Activated CD4-positive, CD25-positive, alpha-beta regulatory T cell treated with anti-CD3 and anti-CD28 coated beads, Interleukin-2, amount 50 U/mL, for 72 hours (primary cell): ENCODE data around the gene ASPHD1.
"Not testable (repeated sequence)": the region's sequence is repeated elsewhere in the genome, so short reads cannot be mapped to it uniquely, and the experiment has no call there.

Experiments
- DNase-seq: peaks from one replicate; pipeline ENCODE4 v3.0.0; 2021

Gene ASPHD1, protein sequence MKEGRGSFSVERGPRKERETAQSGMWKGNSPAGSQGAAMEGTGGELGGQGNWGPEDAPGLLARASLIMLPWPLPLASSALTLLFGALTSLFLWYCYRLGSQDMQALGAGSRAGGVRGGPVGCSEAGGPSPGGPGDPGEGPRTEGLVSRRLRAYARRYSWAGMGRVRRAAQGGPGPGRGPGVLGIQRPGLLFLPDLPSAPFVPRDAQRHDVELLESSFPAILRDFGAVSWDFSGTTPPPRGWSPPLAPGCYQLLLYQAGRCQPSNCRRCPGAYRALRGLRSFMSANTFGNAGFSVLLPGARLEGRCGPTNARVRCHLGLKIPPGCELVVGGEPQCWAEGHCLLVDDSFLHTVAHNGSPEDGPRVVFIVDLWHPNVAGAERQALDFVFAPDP

GRCh38 chr16:29900102-29900887, at the start of gene ASPHD1:
Gene ASPHD1, plus strand, starts transcription at chr16:29900488. Its CDS starts 484 bp downstream, at chr16:29900972.
- DNase-seq: peak; percentile 54

DNA sequence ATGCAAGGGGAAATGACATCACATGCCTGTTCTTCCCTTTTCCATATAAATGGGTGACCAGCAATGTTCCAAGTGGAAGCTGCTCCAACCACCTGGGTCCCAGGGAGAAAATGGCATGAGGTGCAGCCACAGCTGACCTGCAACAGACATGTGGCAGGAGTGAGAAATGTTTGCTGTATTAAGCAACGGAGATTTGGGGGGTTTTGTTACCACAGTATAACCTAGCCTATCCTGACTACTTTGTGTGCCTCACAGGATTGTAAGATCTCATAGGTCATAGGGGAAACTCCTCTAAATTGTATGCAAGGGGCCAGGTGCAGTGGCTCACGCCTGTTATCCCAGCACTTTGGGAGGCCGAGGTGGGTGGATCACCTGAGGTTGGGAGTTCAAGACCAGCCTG, 49.3 kb upstream of the ASPHD1 start:
- DNase-seq: no peak

DNA sequence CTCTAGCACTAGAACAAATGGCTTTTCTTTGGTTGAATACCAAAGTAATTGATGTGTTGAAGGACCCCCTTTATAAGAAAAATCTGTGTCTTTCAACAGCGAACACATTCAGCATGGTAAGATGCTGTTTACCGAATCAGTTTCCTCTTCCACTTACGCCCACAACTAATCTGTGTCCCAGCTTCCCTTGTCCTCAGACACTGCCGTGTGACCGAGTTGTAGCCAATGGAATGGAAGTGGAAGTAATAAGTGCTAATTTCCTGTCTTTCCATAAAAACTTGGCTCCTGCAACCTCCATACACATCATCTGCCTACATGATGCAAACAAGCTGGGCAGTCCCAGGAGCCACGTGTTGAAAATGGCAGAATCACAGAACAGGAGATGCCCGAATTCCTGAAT, 47.6 kb upstream of the ASPHD1 start:
- no peak for DNase-seq

DNA sequence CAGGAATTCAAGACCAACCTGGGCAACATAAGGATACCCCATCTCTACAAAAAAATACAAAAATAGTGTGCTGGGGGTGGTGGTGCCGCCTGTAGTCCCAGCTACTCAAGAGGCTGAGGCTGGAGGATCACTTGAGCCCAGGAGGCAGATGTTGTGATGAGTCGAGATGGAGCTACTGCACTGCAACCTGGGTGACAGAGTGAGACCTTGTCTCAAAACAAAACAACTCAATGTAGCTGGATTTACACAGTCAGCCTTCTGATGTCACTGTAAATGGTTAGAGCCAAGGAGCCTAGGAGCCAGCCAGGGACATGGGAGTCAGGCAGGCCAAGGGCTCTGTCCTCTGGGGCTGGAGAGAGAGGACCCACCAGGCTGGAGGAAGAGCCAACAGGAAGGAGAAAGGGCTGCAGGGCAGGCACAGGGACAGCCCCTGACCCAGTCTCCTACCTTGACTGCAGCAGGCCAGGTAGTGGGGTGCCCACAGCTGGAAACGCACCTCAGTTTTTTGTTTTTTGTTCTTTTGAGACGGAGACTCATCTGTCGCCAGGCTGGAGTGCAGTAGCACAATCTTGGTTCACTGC, 45.7 kb upstream of the ASPHD1 start:
- DNase-seq: no peak

- DNase-seq: no peak
These were observed 43.0 kb upstream of the ASPHD1 start for GRCh38 chr16:29857133-29857760.

GRCh38 chr16:29858149-29858849, 42.0 kb upstream of the ASPHD1 start:
- DNase-seq: no peak

DNA sequence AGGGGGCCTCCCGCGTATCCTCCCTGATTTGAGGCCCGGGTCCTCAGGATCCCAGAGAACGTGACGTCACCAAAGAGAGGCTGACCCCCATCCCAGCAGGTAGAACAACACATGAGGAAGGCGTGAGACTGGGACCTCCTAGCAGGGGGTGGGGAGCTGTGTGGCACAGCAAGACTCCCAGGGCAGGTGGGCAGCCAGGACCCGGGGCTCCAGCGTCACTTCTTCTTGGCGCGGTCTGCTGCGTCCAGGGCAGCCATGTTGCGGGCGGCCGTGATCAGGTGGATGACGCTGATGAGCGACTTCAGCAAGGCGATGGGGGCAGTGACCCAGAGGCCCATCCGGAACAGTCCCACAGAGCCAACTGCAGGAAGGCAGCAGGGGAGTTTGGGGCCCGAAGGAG, 41.3 kb upstream of the ASPHD1 start:
- DNase-seq: no peak

DNA sequence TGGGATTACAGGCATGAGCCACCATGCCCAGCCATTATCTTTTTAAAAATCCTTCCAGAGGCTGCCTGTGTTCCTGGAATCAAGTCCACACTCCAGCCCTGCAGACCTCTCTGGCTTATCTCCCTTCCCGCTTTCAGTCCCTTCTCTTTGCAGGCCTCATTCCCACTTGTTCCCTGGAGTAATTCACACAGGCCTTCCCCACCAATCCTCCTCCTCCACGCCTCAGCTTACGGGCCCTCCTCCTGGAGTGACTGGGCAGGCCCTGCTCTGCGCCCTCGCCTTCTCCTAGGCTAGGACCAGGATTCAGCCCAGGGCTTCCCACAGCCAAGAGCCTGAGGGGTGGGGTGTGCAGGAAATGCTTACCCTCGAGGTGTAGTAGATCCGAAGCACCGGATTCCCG, 40.1 kb upstream of the ASPHD1 start:
- no peak for DNase-seq

GRCh38 chr16:29862383-29862883, 37.9 kb upstream of the ASPHD1 start:
- no peak for DNase-seq

GRCh38 chr16:29862884-29863668, 37.2 kb upstream of the ASPHD1 start, which contains the start of gene CDIPT:
Gene CDIPT, minus strand, starts transcription at chr16:29863226. Its CDS starts 369 bp downstream, at chr16:29862857.
- peak; percentile 80 for DNase-seq

DNA sequence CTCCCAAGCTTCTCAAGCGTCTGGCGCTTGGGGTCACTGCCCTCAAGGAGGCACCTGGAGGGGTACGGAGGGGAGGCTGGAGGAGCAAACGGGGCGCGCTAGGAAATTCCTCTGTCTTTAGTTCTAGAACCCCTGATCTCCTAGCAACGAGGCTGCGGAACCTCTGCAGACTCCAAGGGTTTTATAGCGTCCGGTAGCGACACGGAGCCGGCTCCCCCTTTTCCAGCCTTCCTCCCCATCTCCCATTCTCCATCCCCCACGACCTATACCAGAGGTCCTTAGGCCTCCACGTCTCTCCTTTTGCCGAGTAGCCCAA, 36.7 kb upstream of the ASPHD1 start:
- no peak for DNase-seq

GRCh38 chr16:29864205-29864604, 36.1 kb upstream of the ASPHD1 start:
- no peak for DNase-seq

GRCh38 chr16:29868396-29869009, 31.8 kb upstream of the ASPHD1 start:
- DNase-seq: no peak

DNA sequence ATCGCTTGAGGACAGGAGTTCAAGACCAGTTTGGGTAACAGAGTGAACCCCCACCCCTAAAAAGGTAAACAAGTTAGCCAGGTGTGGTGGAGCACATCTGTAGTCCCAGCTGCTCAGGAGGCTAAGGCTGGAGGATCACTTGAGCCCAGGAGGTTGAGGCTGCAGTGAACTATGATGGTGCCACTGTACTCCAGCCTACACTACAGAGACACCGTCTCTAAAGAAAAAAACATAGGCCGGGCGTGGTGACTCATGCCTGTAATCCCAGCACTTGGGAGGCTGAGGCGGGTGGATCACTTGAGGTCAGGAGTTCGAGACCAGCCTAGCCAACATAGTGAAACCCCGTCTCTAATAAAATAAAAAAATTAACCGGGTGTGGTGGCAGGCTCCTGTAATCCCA, 31.2 kb upstream of the ASPHD1 start:
- DNase-seq: not testable (repeated sequence)

- DNase-seq: no peak
These were observed 28.3 kb upstream of the ASPHD1 start for GRCh38 chr16:29871822-29872546.

GRCh38 chr16:29873319-29873718, 27.0 kb upstream of the ASPHD1 start:
- DNase-seq: no peak

DNA sequence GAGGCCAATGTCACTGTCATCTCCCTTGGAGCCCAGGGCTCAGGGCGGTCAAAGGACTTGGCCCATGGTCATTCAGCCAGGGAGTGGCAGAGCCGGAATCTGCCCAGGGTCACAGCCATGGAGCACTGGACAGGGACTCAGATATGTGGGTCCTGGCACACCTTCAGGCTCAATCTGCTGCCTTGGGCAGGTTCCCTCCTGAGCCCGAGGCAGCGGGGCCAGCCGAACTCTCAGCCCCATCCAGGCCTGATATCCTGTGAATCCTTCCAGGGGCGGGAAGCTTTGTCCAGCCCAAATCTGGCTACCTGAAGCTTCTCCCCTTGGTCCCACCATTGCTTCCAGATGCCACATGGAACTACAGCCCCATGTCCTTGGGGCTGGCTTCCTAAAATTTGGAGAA, 25.1 kb upstream of the ASPHD1 start:
- no peak for DNase-seq

GRCh38 chr16:29876217-29876593, 24.1 kb upstream of the ASPHD1 start:
- DNase-seq: no peak

DNA sequence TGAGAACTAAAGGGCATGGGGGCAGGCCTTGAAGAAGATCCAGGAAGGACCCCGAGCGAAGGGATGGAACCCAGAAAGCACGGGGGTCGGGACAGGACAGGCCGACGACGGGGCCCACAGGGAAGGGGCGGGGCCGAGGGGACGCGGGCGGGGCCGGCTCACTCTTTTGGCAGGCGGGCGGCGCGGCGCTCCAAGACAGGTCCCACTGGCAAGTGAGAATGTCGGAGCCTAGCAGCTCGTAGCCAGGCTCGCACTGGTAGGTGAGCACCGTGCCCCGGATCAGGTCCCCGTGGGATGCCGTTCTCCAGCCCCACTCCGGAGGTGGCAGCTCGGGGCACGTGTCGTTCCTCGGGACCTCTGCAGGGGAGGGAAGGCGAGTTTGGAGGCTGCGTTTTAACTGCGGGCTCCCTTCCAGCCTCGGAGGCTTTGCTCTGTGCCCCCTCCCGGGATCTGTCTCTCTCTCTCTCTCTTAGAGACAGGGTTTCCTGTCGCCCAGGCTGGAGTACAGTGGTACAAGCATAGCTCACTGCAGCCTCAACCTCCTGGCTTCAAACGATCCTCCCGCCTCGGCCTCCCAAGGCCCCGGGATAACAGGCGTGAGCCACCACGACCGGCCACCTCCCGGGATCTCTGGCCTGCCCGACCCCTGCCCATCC, 23.6 kb upstream of the ASPHD1 start:
- DNase-seq: no peak
